Thyroid gland (tissue), 4 donors: ENCODE data around the gene NKX2-4.

Experiments used
- CTCF ChIP-seq, 6 experiments: fragments of 200-600 bp in 3 of 6; fragments of 450-650 bp in 3 of 6; sonication (generic) in 3 of 6; IDR thresholded peaks; one replicate each; pipeline ENCODE4 v1.5.1; 2016 to 2019; ENCODE audit warnings: antibody characterized with exemption in 6 of 6, mild to moderate bottlenecking in 2 of 6, inconsistent platforms in 1 of 6, moderate library complexity in 1 of 6
- POLR2A ChIP-seq, 2 donors: fragments of 450-650 bp; IDR thresholded peaks; one replicate each; pipeline ENCODE4 v1.6.1; 2017; ENCODE audit warnings: antibody characterized with exemption in 2 of 2, mild to moderate bottlenecking in 2 of 2, moderate library complexity in 1 of 2

GRCh38 chr20:21387528-21387927 is 9.8 kb downstream of the NKX2-4 start:
- TF ChIP-seq CTCF (IDR thresholded peaks at IDR 0.05) (no peak), POLR2A (IDR thresholded peaks at IDR 0.05) (no peak)
